ENCODE measurements around the gene CYGB.

CYGB gene

DNA sequence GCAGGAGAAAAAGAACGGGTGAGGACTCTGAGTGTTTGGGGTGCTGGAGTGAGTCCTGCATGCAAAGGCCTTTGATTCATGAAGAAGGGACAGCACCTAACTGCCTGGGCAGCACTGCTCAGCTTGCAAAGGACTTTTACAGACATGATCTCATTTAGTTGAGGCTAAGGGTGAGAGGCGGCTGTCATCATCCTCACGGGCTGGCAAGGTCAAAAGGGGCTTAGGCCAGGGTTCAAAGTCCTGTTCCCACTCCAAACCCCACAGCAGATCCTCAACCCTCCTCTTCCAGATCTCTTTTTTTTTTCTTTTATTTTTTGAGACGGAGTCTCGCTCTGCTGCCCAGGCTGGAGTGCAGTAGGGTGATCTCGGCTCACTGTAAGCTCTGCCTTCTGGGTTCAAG is 41.0 kb downstream of the CYGB start:
- no peak for TF ChIP-seq SIN3A (IDR thresholded peaks at IDR 0.05; ENCODE audit: borderline replicate concordance, insufficient read depth, low read length)
- no peak for TF ChIP-seq TAF1 (IDR thresholded peaks at IDR 0.05; ENCODE audit: borderline replicate concordance, insufficient read depth, low read length)
- TF ChIP-seq, protein P1, sequence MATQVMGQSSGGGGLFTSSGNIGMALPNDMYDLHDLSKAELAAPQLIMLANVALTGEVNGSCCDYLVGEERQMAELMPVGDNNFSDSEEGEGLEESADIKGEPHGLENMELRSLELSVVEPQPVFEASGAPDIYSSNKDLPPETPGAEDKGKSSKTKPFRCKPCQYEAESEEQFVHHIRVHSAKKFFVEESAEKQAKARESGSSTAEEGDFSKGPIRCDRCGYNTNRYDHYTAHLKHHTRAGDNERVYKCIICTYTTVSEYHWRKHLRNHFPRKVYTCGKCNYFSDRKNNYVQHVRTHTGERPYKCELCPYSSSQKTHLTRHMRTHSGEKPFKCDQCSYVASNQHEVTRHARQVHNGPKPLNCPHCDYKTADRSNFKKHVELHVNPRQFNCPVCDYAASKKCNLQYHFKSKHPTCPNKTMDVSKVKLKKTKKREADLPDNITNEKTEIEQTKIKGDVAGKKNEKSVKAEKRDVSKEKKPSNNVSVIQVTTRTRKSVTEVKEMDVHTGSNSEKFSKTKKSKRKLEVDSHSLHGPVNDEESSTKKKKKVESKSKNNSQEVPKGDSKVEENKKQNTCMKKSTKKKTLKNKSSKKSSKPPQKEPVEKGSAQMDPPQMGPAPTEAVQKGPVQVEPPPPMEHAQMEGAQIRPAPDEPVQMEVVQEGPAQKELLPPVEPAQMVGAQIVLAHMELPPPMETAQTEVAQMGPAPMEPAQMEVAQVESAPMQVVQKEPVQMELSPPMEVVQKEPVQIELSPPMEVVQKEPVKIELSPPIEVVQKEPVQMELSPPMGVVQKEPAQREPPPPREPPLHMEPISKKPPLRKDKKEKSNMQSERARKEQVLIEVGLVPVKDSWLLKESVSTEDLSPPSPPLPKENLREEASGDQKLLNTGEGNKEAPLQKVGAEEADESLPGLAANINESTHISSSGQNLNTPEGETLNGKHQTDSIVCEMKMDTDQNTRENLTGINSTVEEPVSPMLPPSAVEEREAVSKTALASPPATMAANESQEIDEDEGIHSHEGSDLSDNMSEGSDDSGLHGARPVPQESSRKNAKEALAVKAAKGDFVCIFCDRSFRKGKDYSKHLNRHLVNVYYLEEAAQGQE (IDR thresholded peaks at IDR 0.05; ENCODE audit: insufficient read depth in 1 of 2, low read depth in 2 of 2, low read length in 2 of 2): no peak
- no peak for TF ChIP-seq FOXP2 (optimal IDR thresholded peaks at IDR 0.05; ENCODE audit: borderline replicate concordance, extremely low read depth, extremely low read length, insufficient read depth)
- no peak for TF ChIP-seq POLR2AphosphoS5 (IDR thresholded peaks at IDR 0.05; ENCODE audit: low read depth, low read length)

DNA sequence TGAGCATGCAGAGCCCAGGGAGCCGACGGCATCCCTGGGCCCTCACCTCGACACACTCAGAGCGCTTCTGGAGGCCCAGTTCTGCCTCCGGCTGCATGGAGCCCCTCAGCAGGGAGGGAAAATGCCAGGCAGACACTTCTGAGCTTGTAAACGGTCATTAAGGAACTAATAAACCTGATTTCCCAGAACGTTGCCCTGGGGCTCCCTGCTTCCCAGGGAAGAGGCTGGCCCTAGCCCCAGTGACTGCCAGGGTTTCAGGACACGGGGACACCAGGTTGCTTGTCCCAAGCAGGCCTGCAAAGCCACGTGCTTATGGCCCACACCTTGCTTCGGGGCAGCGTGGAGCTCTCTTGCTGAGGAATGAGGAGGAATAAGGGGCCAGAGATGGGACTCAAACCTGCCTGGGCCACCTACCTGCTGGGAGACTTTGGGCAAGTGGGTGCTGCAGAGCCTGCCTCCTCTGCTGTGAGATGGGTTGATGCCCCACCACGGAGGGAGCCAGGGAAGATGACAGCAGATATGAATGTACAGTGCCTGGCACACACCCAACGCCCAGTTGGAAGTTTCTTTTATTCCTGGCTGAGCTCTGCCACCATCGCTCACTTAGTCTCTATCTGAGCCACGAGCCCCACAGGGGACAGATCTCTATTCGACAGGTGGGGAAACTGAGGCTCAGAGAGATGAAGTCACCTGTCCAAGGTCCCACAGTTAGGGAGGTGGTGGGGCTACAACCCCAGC is 41.7 kb downstream of the CYGB start:
- no peak for TF ChIP-seq POLR2AphosphoS5 (IDR thresholded peaks at IDR 0.05; ENCODE audit: low read depth, low read length)
- TF ChIP-seq TAF1 (IDR thresholded peaks at IDR 0.05; ENCODE audit: borderline replicate concordance, insufficient read depth, low read length): no peak
- TF ChIP-seq SIN3A (IDR thresholded peaks at IDR 0.05; ENCODE audit: borderline replicate concordance, insufficient read depth, low read length): no peak
- no peak for TF ChIP-seq FOXP2 (optimal IDR thresholded peaks at IDR 0.05; ENCODE audit: borderline replicate concordance, extremely low read depth, extremely low read length, insufficient read depth)
- TF ChIP-seq, protein P1 (IDR thresholded peaks at IDR 0.05; ENCODE audit: insufficient read depth in 1 of 2, low read depth in 2 of 2, low read length in 2 of 2): no peak

DNA sequence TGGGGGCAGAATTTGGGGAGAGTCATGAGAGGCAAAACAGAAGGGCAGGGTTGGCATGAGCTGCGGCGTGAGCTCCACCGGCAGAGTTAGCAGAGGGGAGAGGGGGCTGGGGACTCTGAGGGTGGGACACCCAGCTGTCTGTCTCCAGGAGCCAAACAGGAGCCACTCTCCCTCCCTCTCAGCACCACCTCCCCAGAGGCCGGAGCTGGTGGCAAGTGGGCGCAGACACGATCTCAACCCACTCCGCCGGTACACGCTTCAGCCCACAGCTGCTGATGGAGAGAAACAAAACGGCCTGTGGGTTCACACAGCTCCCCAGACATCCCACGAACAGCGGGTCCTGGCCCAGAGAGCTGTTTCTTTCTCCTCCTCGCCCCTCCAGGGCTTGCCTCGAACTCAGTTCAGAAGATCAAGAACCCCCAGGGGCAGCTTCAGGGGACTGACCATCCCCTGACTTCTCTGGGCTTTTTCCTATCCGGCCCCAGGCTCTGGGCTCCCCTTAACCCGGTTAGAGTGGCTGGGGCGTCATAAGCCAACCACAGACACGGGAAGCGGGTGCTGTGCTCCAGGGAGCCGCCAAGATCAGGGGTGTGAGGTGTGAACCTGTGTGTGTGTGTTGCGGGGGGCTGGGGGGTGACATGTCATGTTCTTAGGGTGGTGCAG is 43.9 kb downstream of the CYGB start:
- TF ChIP-seq FOXP2 (optimal IDR thresholded peaks at IDR 0.05; ENCODE audit: borderline replicate concordance, extremely low read depth, extremely low read length, insufficient read depth) (no peak), POLR2AphosphoS5 (IDR thresholded peaks at IDR 0.05; ENCODE audit: low read depth, low read length) (no peak), SIN3A (IDR thresholded peaks at IDR 0.05; ENCODE audit: borderline replicate concordance, insufficient read depth, low read length) (no peak), TAF1 (IDR thresholded peaks at IDR 0.05; ENCODE audit: borderline replicate concordance, insufficient read depth, low read length) (no peak)
- TF ChIP-seq, protein P1 (IDR thresholded peaks at IDR 0.05; ENCODE audit: insufficient read depth in 1 of 2, low read depth in 2 of 2, low read length in 2 of 2): no peak

DNA sequence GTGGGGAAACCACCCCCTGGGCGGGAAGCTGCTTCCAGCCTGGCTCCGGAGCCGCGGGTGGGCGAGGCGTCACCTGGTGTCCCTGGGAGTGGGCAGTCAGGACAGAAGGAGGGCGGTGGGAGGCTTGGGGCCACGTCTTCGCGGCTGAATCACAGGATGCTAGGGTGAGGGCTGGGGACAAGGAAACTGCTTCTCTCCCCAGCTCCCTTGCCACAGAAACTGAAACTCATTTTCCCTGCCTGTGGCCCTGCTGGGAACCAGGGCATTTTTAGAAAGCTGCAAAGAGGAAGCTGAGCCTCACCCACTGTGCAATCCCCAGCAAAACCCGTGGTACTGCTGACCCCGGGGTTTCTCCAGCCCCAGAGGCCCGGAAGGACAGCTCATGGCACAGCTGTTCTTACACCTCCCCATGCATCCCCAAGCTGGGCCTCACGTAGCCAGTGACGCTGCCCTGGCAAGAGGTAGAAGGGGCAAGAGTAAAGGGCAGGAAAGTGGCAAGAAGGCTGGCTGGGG is 44.5 kb downstream of the CYGB start:
- TF ChIP-seq FOXP2 (optimal IDR thresholded peaks at IDR 0.05; ENCODE audit: borderline replicate concordance, extremely low read depth, extremely low read length, insufficient read depth): no peak
- TF ChIP-seq SIN3A (IDR thresholded peaks at IDR 0.05; ENCODE audit: borderline replicate concordance, insufficient read depth, low read length): no peak
- no peak for TF ChIP-seq POLR2AphosphoS5 (IDR thresholded peaks at IDR 0.05; ENCODE audit: low read depth, low read length)
- TF ChIP-seq, protein P1 (IDR thresholded peaks at IDR 0.05; ENCODE audit: insufficient read depth in 1 of 2, low read depth in 2 of 2, low read length in 2 of 2): no peak
- no peak for TF ChIP-seq TAF1 (IDR thresholded peaks at IDR 0.05; ENCODE audit: borderline replicate concordance, insufficient read depth, low read length)
